C4-2B (cell line): ENCODE measurements around the gene IL22RA2.

Experiments
- H3K27ac ChIP-seq: fragments of 450-650 bp; 2 replicates; pipeline ENCODE4 v1.5.1; 2017
- CTCF ChIP-seq: fragments of 450-650 bp; conservative IDR thresholded peaks from 2 replicates; pipeline ENCODE4 v1.5.1; 2017; ENCODE audit warnings: mild to moderate bottlenecking
- ZFX ChIP-seq: fragments of 450-650 bp; IDR thresholded peaks from 2 replicates; pipeline ENCODE4 v1.6.1; 2017

The IL22RA2 gene

GRCh38 chr6:137120748-137121147 lies 52.7 kb downstream of the IL22RA2 start:
- H3K27ac ChIP-seq: no peak overlapping the region
- no peak for TF ChIP-seq CTCF
- TF ChIP-seq ZFX: no peak

GRCh38 chr6:137119196-137120104 lies 54.0 kb downstream of the IL22RA2 start:
- H3K27ac ChIP-seq: no peak overlapping the region

GRCh38 chr6:137117581-137117980 lies 55.9 kb downstream of the IL22RA2 start:
- TF ChIP-seq CTCF (no peak), ZFX (no peak)
- H3K27ac ChIP-seq: no peak overlapping the region

More at GRCh38 chr6:137119196-137120104, 54.0 kb downstream of the IL22RA2 start:
- TF ChIP-seq CTCF: no peak
- TF ChIP-seq ZFX: no peak

- H3K27ac ChIP-seq: no peak overlapping the region
- no peak for TF ChIP-seq ZFX
- no peak for TF ChIP-seq CTCF
Measured at GRCh38 chr6:137116807-137117206, 56.6 kb downstream of the IL22RA2 start.

- no peak overlapping the region for H3K27ac ChIP-seq
- no peak for TF ChIP-seq CTCF
- no peak for TF ChIP-seq ZFX
Measured at GRCh38 chr6:137115658-137116057, 57.8 kb downstream of the IL22RA2 start.

- H3K27ac ChIP-seq: no peak overlapping the region
- TF ChIP-seq CTCF (no peak), ZFX (no peak)
Measured at GRCh38 chr6:137112067-137112355, 61.4 kb downstream of the IL22RA2 start.

- TF ChIP-seq ZFX (no peak), CTCF (no peak)
Measured at GRCh38 chr6:137111296-137112066, 62.0 kb downstream of the IL22RA2 start.

More at GRCh38 chr6:137111296-137112066, 62.0 kb downstream of the IL22RA2 start:
- H3K27ac ChIP-seq: no peak overlapping the region
